ENCODE measurements around the gene BPIFB2. TPM values are rescaled to one million over a fixed set of nuclear protein-coding genes. Genes with fewer than 3 reads are reported as not detected.

The BPIFB2 gene
- polyA plus RNA-seq, 1 donor (not counting 4 experiments of a cell fraction or from before 2014, with no cell fraction given): not detected

DNA sequence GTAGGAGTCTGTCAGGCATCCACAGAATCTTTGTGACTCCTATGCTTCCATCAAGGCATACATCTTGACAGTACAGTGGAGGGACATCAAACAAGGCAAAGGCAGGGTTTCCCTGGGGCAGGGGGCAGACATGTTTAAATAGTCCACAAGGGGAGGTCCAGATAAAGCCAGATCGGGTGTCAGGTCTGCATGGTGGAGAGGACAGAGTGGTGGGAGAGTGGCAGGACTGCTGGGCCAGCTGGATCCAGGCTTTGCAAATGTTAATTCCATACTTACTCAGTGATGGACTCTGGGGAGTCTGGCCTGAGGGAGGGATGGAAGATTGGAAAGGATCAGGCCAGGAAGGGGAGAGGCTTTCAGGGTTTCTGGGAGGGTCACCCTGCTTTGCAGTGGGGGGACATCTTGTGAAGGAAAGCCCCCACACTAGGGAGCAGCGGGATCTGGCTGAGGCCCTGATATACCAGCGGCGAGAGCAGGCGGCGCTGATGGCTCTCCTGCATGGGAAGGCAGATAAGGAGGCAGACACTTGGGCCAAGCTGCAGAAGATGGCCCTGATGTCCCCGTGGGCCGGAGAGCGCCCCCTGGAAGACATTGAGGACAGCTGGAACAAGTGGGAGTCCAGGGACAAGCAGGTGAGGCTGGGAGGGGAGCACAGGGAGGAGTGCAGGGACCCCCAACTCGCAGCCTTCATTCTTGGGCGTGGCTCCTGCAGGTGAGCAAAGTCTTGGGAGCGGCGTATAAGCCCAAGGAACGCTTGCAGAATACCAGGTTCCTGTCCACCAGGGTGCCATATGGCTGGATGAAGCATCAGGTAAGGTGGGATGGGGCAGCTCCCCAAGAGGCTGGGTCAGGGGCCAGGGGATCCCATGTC is 47.9 kb upstream of the BPIFB2 start:
- Histone ChIP-seq H3K4me1 (ENCODE audit: control insufficient read depth, extremely low read depth, insufficient read depth, low read length) (no peaks in the 10 kb centered on the region), H3K36me3 (ENCODE audit: control insufficient read depth in 2 of 2, extremely low read depth in 1 of 2, insufficient read depth in 2 of 2, low read length in 2 of 2) (no peaks in the 10 kb centered on the region), H3K4me2 (ENCODE audit: control insufficient read depth, extremely low read depth, insufficient read depth, low read depth, low read length) (no peak overlapping the region), H3K4me3 (ENCODE audit: control insufficient read depth in 2 of 3, extremely low read depth in 1 of 3, insufficient read depth in 2 of 3, low read depth in 1 of 3, low read length in 3 of 3) (no peak overlapping the region), H3K9me3 (ENCODE audit: control insufficient read depth, low read depth, low read length) (no peaks in the 10 kb centered on the region), H2AFZ (ENCODE audit: control insufficient read depth, low read length) (no peak overlapping the region), H3K9me1 (ENCODE audit: control insufficient read depth, extremely low read depth, insufficient read depth, low read length) (no peaks in the 10 kb centered on the region), H3K79me2 (ENCODE audit: control insufficient read depth, insufficient read depth, low read length) (no peaks in the 10 kb centered on the region), H3K27ac (ENCODE audit: control insufficient read depth, insufficient read depth, low read length) (no peak overlapping the region), H4K20me1 (ENCODE audit: control insufficient read depth, extremely low read depth, insufficient read depth, low read length) (no peaks in the 10 kb centered on the region), H3K27me3 (ENCODE audit: control insufficient read depth, extremely low read depth, insufficient read depth, low read length) (no peaks in the 10 kb centered on the region), H3K9ac (ENCODE audit: control insufficient read depth, extremely low read depth, insufficient read depth, low read length) (no peak overlapping the region)
- dilution Hi-C loops (cut with MboI; ENCODE audit: extremely low pct_ligation_motif_present, low sequenced_read_pairs): no loop called here
- no peak for DNase-seq (ENCODE audit: low read depth, low spot score)
- no peak for TF ChIP-seq EZH2 (IDR thresholded peaks at IDR 0.05; ENCODE audit: low read length)
- TF ChIP-seq, protein P1, sequence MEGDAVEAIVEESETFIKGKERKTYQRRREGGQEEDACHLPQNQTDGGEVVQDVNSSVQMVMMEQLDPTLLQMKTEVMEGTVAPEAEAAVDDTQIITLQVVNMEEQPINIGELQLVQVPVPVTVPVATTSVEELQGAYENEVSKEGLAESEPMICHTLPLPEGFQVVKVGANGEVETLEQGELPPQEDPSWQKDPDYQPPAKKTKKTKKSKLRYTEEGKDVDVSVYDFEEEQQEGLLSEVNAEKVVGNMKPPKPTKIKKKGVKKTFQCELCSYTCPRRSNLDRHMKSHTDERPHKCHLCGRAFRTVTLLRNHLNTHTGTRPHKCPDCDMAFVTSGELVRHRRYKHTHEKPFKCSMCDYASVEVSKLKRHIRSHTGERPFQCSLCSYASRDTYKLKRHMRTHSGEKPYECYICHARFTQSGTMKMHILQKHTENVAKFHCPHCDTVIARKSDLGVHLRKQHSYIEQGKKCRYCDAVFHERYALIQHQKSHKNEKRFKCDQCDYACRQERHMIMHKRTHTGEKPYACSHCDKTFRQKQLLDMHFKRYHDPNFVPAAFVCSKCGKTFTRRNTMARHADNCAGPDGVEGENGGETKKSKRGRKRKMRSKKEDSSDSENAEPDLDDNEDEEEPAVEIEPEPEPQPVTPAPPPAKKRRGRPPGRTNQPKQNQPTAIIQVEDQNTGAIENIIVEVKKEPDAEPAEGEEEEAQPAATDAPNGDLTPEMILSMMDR (optimal IDR thresholded peaks at IDR 0.05 in 1 of 3, IDR thresholded peaks at IDR 0.05 in 1 of 3, conservative IDR thresholded peaks at IDR 0.05 in 1 of 3; ENCODE audit: extremely low read depth in 1 of 3, insufficient read depth in 2 of 3, low read length in 3 of 3): no peak
- FAIRE-seq: no peak

DNA sequence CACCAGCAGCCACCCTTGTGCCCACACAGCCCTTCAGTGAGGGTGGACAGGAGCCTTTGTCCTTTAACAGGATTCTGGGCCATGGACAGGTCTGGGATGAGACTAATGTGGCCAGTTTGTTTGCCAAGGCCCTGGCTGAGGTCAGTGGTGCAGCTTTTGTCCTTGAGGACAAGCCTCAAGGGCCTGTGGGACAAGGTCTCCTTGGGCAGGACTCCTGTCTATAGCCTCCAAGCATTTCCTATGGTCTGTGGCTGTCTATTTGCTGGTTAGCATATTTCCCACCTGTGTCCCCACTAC is 47.3 kb upstream of the BPIFB2 start:
- no peaks in the 10 kb centered on the region for H3K9me1 ChIP-seq (ENCODE audit: control insufficient read depth, extremely low read depth, insufficient read depth, low read length)
- no peaks in the 10 kb centered on the region for H4K20me1 ChIP-seq (ENCODE audit: control insufficient read depth, extremely low read depth, insufficient read depth, low read length)
- H3K79me2 ChIP-seq (ENCODE audit: control insufficient read depth, insufficient read depth, low read length): no peaks in the 10 kb centered on the region
- no peaks in the 10 kb centered on the region for H3K4me1 ChIP-seq (ENCODE audit: control insufficient read depth, extremely low read depth, insufficient read depth, low read length)
- H3K9ac ChIP-seq (ENCODE audit: control insufficient read depth, extremely low read depth, insufficient read depth, low read length): no peak overlapping the region
- H2AFZ ChIP-seq (ENCODE audit: control insufficient read depth, low read length): no peak overlapping the region
- H3K27ac ChIP-seq (ENCODE audit: control insufficient read depth, insufficient read depth, low read length): no peak overlapping the region
- no peaks in the 10 kb centered on the region for H3K9me3 ChIP-seq (ENCODE audit: control insufficient read depth, low read depth, low read length)
- FAIRE-seq: no peak
- H3K4me3 ChIP-seq (ENCODE audit: control insufficient read depth in 2 of 3, extremely low read depth in 1 of 3, insufficient read depth in 2 of 3, low read depth in 1 of 3, low read length in 3 of 3): no peak overlapping the region
- H3K4me2 ChIP-seq (ENCODE audit: control insufficient read depth, extremely low read depth, insufficient read depth, low read depth, low read length): no peak overlapping the region
- DNase-seq (ENCODE audit: low read depth, low spot score): no peak
- dilution Hi-C loops (cut with MboI; ENCODE audit: extremely low pct_ligation_motif_present, low sequenced_read_pairs): no loop called here
- TF ChIP-seq, protein P1 (optimal IDR thresholded peaks at IDR 0.05 in 1 of 3, IDR thresholded peaks at IDR 0.05 in 1 of 3, conservative IDR thresholded peaks at IDR 0.05 in 1 of 3; ENCODE audit: extremely low read depth in 1 of 3, insufficient read depth in 2 of 3, low read length in 3 of 3): no peak
- TF ChIP-seq EZH2 (IDR thresholded peaks at IDR 0.05; ENCODE audit: low read length): no peak
- H3K36me3 ChIP-seq (ENCODE audit: control insufficient read depth in 2 of 2, extremely low read depth in 1 of 2, insufficient read depth in 2 of 2, low read length in 2 of 2): no peaks in the 10 kb centered on the region
- H3K27me3 ChIP-seq (ENCODE audit: control insufficient read depth, extremely low read depth, insufficient read depth, low read length): no peaks in the 10 kb centered on the region

Data from keratinocyte (primary cell).